ENCODE results near the gene SPNS3. TPM values are rescaled to one million over a fixed set of nuclear protein-coding genes. Genes with fewer than 3 reads are reported as not detected.
A peak's percentile ranks its signal among the peaks of the same experiment; 100 is the strongest.

SPNS3 gene
- total and polyA plus RNA-seq, 8 donors, result 0.08 to 0.96 (median 0.67) TPM

DNA sequence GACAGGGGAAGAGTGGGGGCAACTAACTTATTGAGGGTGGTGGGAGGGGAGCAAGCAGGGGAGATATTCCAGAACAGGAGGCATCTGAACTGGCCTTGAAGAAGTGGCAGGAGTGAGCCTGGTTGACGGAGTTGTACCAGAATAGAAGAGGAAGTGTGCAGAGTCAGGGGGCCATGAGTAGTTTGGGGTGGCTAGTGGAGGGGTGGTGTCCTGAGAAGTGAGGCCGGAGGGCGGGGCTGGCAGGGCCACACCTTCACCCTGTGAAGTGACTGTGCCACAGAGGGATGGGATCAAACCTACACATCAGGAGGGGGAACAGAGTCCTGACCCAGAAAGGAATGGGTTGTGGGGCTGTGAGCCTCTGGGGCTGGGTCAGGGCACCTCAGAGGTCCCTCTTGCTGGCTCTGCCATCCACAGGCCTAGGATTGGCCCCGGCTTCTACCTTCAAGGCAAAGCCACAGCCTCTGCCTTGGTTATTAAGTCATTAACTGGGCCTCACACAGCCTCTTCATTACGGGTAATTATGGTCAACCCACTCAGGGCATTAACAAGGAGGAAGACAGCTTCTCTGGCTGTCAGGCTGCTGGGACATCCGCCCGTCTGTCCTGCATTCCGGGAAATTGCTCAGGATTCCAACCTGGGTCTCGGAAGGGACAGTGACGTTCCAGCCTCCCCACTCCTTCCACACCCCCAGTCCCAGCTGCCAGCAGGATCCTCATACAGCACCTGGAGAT lies 77.6 kb downstream of the SPNS3 start:
- Histone ChIP-seq H3K4me1 (peaks cover 24 to 39% (median 32%) of the 10 kb centered on the region in 3 donors), H3K4me3 (no peak overlapping the region), H3K9me3 (no peaks in the 10 kb centered on the region), H3K36me3 (no peaks in the 10 kb centered on the region), H3K27me3 (no peaks in the 10 kb centered on the region), H3K27ac (peak overlapping the region in 1 of 4 donors; percentile 88)
- no peak for ATAC-seq
- DNase-seq, result no peak
- FAIRE-seq, result no peak
- TF ChIP-seq CTCF (IDR thresholded peaks at IDR 0.05), result no peak
- WGBS, 2 donors, result 89 to 96% methylated on average over 10 of the region's 10 CpGs
- intact Hi-C loops (cut with DNase I), result no loop called here

DNA sequence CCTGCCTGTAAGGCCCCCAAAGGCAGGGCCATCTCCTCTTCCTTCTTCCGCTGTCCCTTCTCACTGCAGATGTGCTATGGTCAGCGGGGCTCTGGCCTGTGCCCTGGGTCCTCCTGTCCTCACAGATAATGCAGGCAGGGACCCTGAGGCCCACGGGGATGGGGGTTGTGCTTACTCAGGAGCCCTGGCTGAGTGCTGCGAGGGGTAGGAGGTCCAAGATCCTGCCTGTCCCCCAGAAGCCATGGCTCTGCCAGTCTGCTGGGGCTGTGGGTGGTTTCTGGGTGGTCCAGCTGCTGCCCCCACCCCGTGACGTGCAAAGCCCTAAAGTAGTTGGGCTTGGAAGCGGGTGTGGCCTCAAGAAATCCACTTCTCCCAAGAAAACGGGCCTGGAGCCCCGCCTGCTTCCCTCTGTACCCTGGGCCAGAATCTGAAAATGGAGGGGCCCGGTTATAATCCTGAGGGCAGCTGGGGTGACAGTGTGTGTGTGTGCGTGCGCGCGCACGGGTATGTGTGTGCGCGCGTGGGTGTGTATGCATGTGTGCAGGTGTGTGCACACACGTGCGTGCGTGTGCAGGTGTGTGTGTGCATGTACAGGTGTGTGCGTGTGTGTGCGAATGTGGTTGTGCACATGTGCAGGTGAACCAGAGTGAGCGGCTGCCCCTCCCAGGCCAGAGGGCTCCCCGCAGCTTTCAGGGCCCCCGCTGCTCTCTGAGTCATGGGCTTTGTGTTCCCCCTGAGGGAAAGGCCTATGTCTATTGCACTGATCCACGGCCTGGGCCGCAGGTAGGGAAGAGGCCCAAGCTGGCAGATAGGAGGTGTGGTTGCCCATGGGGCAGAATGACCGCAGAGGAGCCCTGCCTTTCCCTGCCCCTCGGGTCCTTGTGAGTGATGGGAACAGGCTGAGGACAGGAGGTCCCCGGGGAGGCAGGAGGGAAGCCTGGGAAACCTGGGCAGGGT lies 78.7 kb downstream of the SPNS3 start:
- TF ChIP-seq CTCF (IDR thresholded peaks at IDR 0.05), result no peak
- Histone ChIP-seq H3K9me3 (no peaks in the 10 kb centered on the region), H3K27me3 (no peaks in the 10 kb centered on the region), H3K36me3 (no peaks in the 10 kb centered on the region), H3K27ac (peak overlapping the region in 2 of 4 donors; percentile 17 to 58), H3K4me3 (no peak overlapping the region), H3K4me1 (peaks cover 24 to 44% (median 38%) of the 10 kb centered on the region in 3 donors)
- WGBS, 2 donors, result 94% methylated on average over 31 of the region's 31 CpGs
- no peak for FAIRE-seq
- no peak for DNase-seq
- intact Hi-C loops (cut with DNase I), result no loop called here
- no peak for ATAC-seq

DNA sequence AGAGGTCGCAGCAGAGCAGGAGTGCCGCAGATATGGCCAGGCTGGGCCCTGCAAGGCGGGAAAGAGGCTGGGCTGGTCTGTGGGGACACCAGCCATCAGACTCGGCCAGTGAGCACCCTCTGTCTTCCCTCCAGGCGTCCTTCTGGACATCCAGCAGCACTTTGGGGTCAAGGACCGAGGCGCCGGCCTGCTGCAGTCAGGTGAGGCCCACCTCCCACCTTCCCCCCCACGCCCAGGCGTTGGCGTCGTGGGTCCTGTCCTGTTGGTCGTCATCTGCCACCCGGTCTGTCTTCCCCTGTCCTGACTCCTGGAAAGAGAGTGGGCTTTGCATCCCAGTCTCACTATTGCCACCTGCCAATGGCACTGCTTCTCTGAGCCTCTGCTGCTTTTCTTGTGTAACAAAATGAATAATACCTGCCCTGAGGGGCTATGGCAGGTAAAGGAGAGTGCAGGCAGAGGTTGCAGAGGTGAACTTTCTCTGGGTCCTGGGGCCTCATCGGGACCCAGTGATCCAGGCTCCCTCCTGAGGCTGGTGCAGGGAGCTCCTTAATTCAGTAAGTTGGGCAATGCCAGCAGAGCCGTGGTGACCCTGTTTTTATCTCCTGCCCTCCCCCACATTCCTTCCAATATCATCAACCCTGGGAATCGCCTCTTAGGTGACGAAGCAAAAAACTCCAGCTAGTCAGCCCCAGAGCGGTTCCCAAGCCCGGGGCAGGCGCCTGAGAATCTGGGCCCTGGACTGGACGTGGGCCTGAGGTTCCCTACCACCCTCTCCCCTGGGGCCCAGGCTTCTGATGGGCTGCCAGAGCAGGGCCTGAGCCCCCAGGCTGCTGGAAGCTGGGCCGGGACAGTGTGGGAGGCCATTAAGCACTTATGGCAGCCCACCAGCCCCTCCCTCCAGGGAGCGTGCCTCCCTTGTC lies 79.6 kb downstream of the SPNS3 start:
- TF ChIP-seq CTCF (IDR thresholded peaks at IDR 0.05), result no peak
- FAIRE-seq (no peak), ATAC-seq (peak in 3 of 4 donors; percentile 7 to 20 (median 20)), DNase-seq (peak in 1 of 6 donors; percentile 52)
- intact Hi-C loops (cut with DNase I), result no loop called here
- Histone ChIP-seq H3K9me3 (no peaks in the 10 kb centered on the region), H3K27me3 (no peaks in the 10 kb centered on the region), H3K36me3 (no peaks in the 10 kb centered on the region), H3K4me3 (no peak overlapping the region), H3K27ac (peak overlapping the region; percentile 58 to 86 (median 71)), H3K4me1 (peaks cover 24 to 44% (median 38%) of the 10 kb centered on the region in 3 donors)
- WGBS, 2 donors, result 65 to 73% methylated on average over 23 to 24 of the region's 24 CpGs

GRCh38 chr17:4514206-4514605 lies 80.5 kb downstream of the SPNS3 start:
- no peaks in the 10 kb centered on the region for H3K36me3 ChIP-seq
- no peaks in the 10 kb centered on the region for H3K27me3 ChIP-seq
- 35 to 49% methylated on average over 7 of the region's 7 CpGs for WGBS, 2 donors
- H3K27ac ChIP-seq, result peak overlapping the region; percentile 58 to 86 (median 71)
- H3K9me3 ChIP-seq, result no peaks in the 10 kb centered on the region
- ATAC-seq, result peak; percentile 43 to 71 (median 60)
- H3K4me1 ChIP-seq, result peaks cover 24 to 44% (median 43%) of the 10 kb centered on the region in 3 donors
- intact Hi-C loops (cut with DNase I), result no loop called here
- H3K4me3 ChIP-seq, result no peak overlapping the region
- TF ChIP-seq CTCF (IDR thresholded peaks at IDR 0.05), result no peak
- DNase-seq, result peak in 5 of 6 donors; percentile 65 to 76 (median 69)
- FAIRE-seq, result no peak
